Fibroblast of skin of right biceps (primary cell): ENCODE data around the gene PPP1R16B.
"Not testable (repeated sequence)": the region's sequence is repeated elsewhere in the genome, so short reads cannot be mapped to it uniquely, and the experiment has no call there.

Experiments
- DNase-seq: peaks from one replicate; pipeline ENCODE4 v3.0.0-alpha.2; 2013

Gene PPP1R16B

GRCh38 chr20:38794057-38794456 is 11.4 kb upstream of the PPP1R16B start:
- DNase-seq: not testable (repeated sequence)

- no peak for DNase-seq
Measured at GRCh38 chr20:38798266-38798665, 7.2 kb upstream of the PPP1R16B start.

GRCh38 chr20:38799203-38799602 is 6.3 kb upstream of the PPP1R16B start:
- DNase-seq: no peak

GRCh38 chr20:38800882-38801281 is 4.6 kb upstream of the PPP1R16B start:
- no peak for DNase-seq

- DNase-seq: no peak
Measured at GRCh38 chr20:38804221-38804620, 1.3 kb upstream of the PPP1R16B start.

- no peak for DNase-seq
Measured at GRCh38 chr20:38804682-38805501, 605 bp upstream of the PPP1R16B start.

GRCh38 chr20:38805958-38806854 is 709 bp downstream of the PPP1R16B start:
- DNase-seq: no peak

- no peak for DNase-seq
Measured at GRCh38 chr20:38806855-38807655, 1.6 kb downstream of the PPP1R16B start.

GRCh38 chr20:38809942-38810341 is 4.4 kb downstream of the PPP1R16B start:
- DNase-seq: no peak

GRCh38 chr20:38810926-38811630 is 5.6 kb downstream of the PPP1R16B start:
- DNase-seq: no peak

GRCh38 chr20:38811769-38812168 is 6.3 kb downstream of the PPP1R16B start:
- DNase-seq: no peak

GRCh38 chr20:38812182-38812581 is 6.7 kb downstream of the PPP1R16B start:
- DNase-seq: no peak

GRCh38 chr20:38812709-38813573 is 7.4 kb downstream of the PPP1R16B start:
- DNase-seq: no peak

- not testable (repeated sequence) for DNase-seq
Measured at GRCh38 chr20:38813574-38813962, 8.1 kb downstream of the PPP1R16B start.

- no peak for DNase-seq
Measured at GRCh38 chr20:38815446-38815845, 9.9 kb downstream of the PPP1R16B start.

GRCh38 chr20:38818113-38819065 is 12.9 kb downstream of the PPP1R16B start:
- DNase-seq: no peak

GRCh38 chr20:38825571-38825900 is 20.0 kb downstream of the PPP1R16B start:
- DNase-seq: no peak

- DNase-seq: peak; percentile 37
Measured at GRCh38 chr20:38825901-38826625, 20.6 kb downstream of the PPP1R16B start.

- no peak for DNase-seq
Measured at GRCh38 chr20:38827770-38828281, 22.3 kb downstream of the PPP1R16B start.
